SK-N-SH (cell line): ENCODE results near the gene POLN. TPM values are rescaled to one million over a fixed set of nuclear protein-coding genes. Genes with fewer than 3 reads are reported as not detected.

Experiments
- CTCF ChIA-PET: fragments of 300-600, 350-600 bp; formaldehyde crosslinking; extraction: SDS; loops from one replicate; lab custom pipeline; 2021; lab: Yijun Ruan, JAX
- POLR2A ChIA-PET: fragments of 350-600 bp; sonication (Branson Sonifier 250); formaldehyde crosslinking; extraction: SDS; loops from one replicate; lab custom pipeline; 2020; ENCODE audit warnings: antibody characterized with exemption, inconsistent platforms; lab: Yijun Ruan, JAX
- DNase-seq: peaks from one replicate; pipeline ENCODE4 v3.0.0; 2012
- H2AFZ ChIP-seq: fragments of 200-600 bp; sonication (generic); 2 replicates; pipeline ENCODE4 v1.8.1; 2016; ENCODE audit warnings: antibody characterized with exemption, mild to moderate bottlenecking, low read depth
- H3F3A ChIP-seq: fragments of 200-600 bp; sonication (generic); replicated peaks from 2 replicates; pipeline ENCODE3; 2016; ENCODE audit warnings: antibody characterized with exemption, mild to moderate bottlenecking; ENCODE audit not compliant: insufficient read depth
- H3K27ac ChIP-seq, 2 experiments: fragments of 200-500 bp in 1 of 2; fragments of 200-600 bp in 1 of 2; sonication (Bioruptor generic) in 1 of 2; sonication (generic), shearing (Covaris generic) in 1 of 2; 2 replicates each; pipeline versions ENCODE4 v1.5.1 to v1.6.1; 2014 to 2016; ENCODE audit warnings: low read depth in 2 of 2, inconsistent platforms in 1 of 2, low read length in 1 of 2, mild to moderate bottlenecking in 1 of 2, mixed read lengths in 1 of 2
- H3K27me3 ChIP-seq: fragments of 200-600 bp; sonication (generic), shearing (Covaris generic); 2 replicates; pipeline ENCODE4 v1.6.1; 2016; ENCODE audit warnings: mixed run types; ENCODE audit not compliant: insufficient read depth
- H3K36me3 ChIP-seq, 2 experiments: fragments of 200-500 bp in 1 of 2; fragments of 200-600 bp in 1 of 2; sonication (Bioruptor generic) in 1 of 2; sonication (generic) in 1 of 2; replicated peaks in 1 of 2; 2 replicates each; pipeline versions ENCODE3 to v1.5.1; 2014 to 2016; ENCODE audit warnings: low read length in 1 of 2, mild to moderate bottlenecking in 1 of 2; ENCODE audit not compliant: insufficient read depth in 2 of 2, control insufficient read depth in 1 of 2
- H3K4me1 ChIP-seq, 2 experiments: fragments of 200-500 bp in 1 of 2; fragments of 200-600 bp in 1 of 2; sonication (Bioruptor generic) in 1 of 2; sonication (generic), shearing (Covaris generic) in 1 of 2; 2 replicates each; pipeline versions ENCODE4 v1.5.1 to v1.6.1; 2014 to 2016; ENCODE audit warnings: low read depth in 1 of 2, low read length in 1 of 2, mixed run types in 1 of 2; ENCODE audit not compliant: insufficient read depth in 2 of 2, control insufficient read depth in 1 of 2
- H3K4me2 ChIP-seq: fragments of 200-600 bp; sonication (generic), shearing (Covaris generic); 2 replicates; pipeline ENCODE4 v1.6.1; 2017; ENCODE audit warnings: mixed run types
- H3K4me3 ChIP-seq, 2 experiments: fragments of 200-500 bp in 1 of 2; fragments of 200-600 bp in 1 of 2; sonication (Bioruptor generic) in 1 of 2; sonication (generic), shearing (Covaris generic) in 1 of 2; 2 replicates each; pipeline versions ENCODE4 v1.5.1 to v1.8.1; 2014 to 2016; ENCODE audit warnings: low read depth in 2 of 2, inconsistent platforms in 1 of 2, low read length in 1 of 2, mild to moderate bottlenecking in 1 of 2, mixed read lengths in 1 of 2, moderate library complexity in 1 of 2
- H3K79me2 ChIP-seq: fragments of 200-600 bp; sonication (generic); 2 replicates; pipeline ENCODE4 v1.8.1; 2017; ENCODE audit warnings: mild to moderate bottlenecking; ENCODE audit not compliant: insufficient read depth
- H3K9ac ChIP-seq: fragments of 200-600 bp; sonication (generic); 2 replicates; pipeline ENCODE4 v1.6.1; 2017; ENCODE audit warnings: mixed run types
- H3K9me2 ChIP-seq: fragments of 200-600 bp; sonication (generic); 2 replicates; pipeline ENCODE4 v1.6.1; 2017; ENCODE audit warnings: mixed run types
- H3K9me3 ChIP-seq: fragments of 200-600 bp; sonication (generic); 2 replicates; pipeline ENCODE4 v1.6.1; 2017; ENCODE audit warnings: mixed run types, mild to moderate bottlenecking, moderate library complexity
- H4K20me1 ChIP-seq: fragments of 200-600 bp; sonication (generic); 2 replicates; pipeline ENCODE4 v1.6.1; 2017; ENCODE audit warnings: mild to moderate bottlenecking, mixed run types; ENCODE audit not compliant: insufficient read depth
- CHD2 ChIP-seq: fragments of 150-350 bp; IDR thresholded peaks from 2 replicates; pipeline ENCODE4 v1.6.1; 2018; ENCODE audit warnings: low read length; ENCODE audit not compliant: partially characterized antibody
- EZH2phosphoT487 ChIP-seq: fragments of 200-600 bp; sonication (generic); IDR thresholded peaks from 2 replicates; pipeline ENCODE4 v1.6.1; 2017; ENCODE audit warnings: low read depth, mixed run types, mild to moderate bottlenecking, antibody characterized with exemption, moderate library complexity, borderline replicate concordance
- JUND ChIP-seq: IDR thresholded peaks from 2 replicates; pipeline ENCODE4 v1.4.0; 2012
- POLR2AphosphoS5 ChIP-seq: IDR thresholded peaks from 2 replicates; pipeline ENCODE4 v1.6.1; 2012; ENCODE audit warnings: low read depth, low read length
- RAD21 ChIP-seq: IDR thresholded peaks from 2 replicates; pipeline ENCODE4 v1.6.1; 2012; ENCODE audit warnings: mild to moderate bottlenecking, low read length
- RXRA ChIP-seq: IDR thresholded peaks from 2 replicates; pipeline ENCODE4 v1.4.0; 2012; ENCODE audit warnings: low read depth, mild to moderate bottlenecking, borderline replicate concordance
- TEAD4 ChIP-seq: IDR thresholded peaks from 2 replicates; pipeline ENCODE4 v1.4.0; 2012; ENCODE audit warnings: mild to moderate bottlenecking, borderline replicate concordance; ENCODE audit not compliant: insufficient read depth
- WGBS: methylation state at CpG from one replicate; pipeline ENCODE4 v1.1.6; 2017; ENCODE audit warnings: low lambda C conversion rate; 5-methylcytosine and 5-hydroxymethylcytosine counted together
- polyA plus RNA-seq, 3 experiments: library from polyadenylated mRNA; depleted of rRNA; stranded (reverse); fragments of >200 nt; gene quantifications; 2 replicates each; pipeline ENCODE4 v1.2.3, GENCODE V29; 2012
- TF ChIP-seq, protein P1 (sequence below): IDR thresholded peaks from 2 replicates; pipeline ENCODE4 v1.6.1; 2012; ENCODE audit warnings: mild to moderate bottlenecking, low read depth, low read length, moderate library complexity
- TF ChIP-seq, protein P2 (sequence below): IDR thresholded peaks from 2 replicates; pipeline ENCODE4; 2012

POLN gene
- polyA plus RNA-seq, 1 of the 3 experiments (the other 2 are of a cell fraction) = 0.67 TPM

DNA sequence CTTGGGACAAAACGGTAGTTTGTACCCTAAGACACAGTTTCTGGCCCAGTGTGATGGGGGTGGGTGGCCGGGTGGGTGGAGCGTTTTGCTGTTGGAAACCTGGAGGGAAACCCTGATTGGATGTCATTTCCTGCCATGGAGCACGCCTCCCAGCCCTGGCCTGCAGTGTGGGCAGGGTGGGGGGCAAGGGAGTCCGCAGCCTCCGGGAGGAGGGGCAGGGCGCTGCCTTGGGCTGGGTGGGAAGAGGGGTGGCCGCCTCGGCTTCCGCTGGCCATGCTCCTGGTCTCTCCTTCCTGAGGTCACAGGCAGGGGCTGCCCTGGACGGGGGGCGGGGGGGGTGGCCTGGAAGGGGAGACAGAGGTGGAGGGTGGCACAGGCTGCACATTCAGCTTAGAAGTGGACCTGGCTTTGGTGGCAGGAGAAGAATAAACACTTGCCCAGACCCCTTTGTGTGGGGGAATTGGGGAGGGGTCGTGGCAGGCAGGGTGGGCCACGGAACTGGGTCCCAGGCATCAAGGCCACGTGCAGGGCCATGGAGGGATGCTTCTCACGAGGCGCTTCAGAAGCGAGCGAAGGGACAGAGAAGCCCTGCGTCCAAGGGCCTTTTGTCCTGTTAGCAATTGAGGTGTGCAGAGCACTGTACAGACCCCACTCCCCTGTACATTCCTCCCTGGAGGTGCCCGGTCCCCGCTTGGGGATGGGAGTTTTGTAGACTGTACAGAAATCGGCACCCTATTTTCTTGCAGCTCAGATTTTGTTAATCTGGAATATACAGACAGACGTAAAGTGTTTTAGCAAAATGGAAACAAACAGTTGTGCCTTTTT is 176.6 kb downstream of the POLN start:
- no peak for TF ChIP-seq POLR2AphosphoS5
- TF ChIP-seq, protein P1, sequence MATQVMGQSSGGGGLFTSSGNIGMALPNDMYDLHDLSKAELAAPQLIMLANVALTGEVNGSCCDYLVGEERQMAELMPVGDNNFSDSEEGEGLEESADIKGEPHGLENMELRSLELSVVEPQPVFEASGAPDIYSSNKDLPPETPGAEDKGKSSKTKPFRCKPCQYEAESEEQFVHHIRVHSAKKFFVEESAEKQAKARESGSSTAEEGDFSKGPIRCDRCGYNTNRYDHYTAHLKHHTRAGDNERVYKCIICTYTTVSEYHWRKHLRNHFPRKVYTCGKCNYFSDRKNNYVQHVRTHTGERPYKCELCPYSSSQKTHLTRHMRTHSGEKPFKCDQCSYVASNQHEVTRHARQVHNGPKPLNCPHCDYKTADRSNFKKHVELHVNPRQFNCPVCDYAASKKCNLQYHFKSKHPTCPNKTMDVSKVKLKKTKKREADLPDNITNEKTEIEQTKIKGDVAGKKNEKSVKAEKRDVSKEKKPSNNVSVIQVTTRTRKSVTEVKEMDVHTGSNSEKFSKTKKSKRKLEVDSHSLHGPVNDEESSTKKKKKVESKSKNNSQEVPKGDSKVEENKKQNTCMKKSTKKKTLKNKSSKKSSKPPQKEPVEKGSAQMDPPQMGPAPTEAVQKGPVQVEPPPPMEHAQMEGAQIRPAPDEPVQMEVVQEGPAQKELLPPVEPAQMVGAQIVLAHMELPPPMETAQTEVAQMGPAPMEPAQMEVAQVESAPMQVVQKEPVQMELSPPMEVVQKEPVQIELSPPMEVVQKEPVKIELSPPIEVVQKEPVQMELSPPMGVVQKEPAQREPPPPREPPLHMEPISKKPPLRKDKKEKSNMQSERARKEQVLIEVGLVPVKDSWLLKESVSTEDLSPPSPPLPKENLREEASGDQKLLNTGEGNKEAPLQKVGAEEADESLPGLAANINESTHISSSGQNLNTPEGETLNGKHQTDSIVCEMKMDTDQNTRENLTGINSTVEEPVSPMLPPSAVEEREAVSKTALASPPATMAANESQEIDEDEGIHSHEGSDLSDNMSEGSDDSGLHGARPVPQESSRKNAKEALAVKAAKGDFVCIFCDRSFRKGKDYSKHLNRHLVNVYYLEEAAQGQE = no peak
- TF ChIP-seq CHD2 = no peak
- TF ChIP-seq, protein P2, sequence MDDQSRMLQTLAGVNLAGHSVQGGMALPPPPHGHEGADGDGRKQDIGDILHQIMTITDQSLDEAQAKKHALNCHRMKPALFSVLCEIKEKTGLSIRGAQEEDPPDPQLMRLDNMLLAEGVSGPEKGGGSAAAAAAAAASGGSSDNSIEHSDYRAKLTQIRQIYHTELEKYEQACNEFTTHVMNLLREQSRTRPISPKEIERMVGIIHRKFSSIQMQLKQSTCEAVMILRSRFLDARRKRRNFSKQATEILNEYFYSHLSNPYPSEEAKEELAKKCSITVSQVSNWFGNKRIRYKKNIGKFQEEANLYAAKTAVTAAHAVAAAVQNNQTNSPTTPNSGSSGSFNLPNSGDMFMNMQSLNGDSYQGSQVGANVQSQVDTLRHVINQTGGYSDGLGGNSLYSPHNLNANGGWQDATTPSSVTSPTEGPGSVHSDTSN = no peak
- TF ChIP-seq RAD21 = no peak
- no peak for TF ChIP-seq EZH2phosphoT487
- TF ChIP-seq TEAD4 = no peak
- no peak for TF ChIP-seq RXRA
- Histone ChIP-seq H3K9me2 (no peaks in the 10 kb centered on the region), H3K27me3 (no peaks in the 10 kb centered on the region), H3K4me3 (no peak overlapping the region), H3K36me3 (no peaks in the 10 kb centered on the region), H4K20me1 (no peaks in the 10 kb centered on the region), H3K9ac (no peak overlapping the region), H3K27ac (no peak overlapping the region; a peak in 1 of 4 replicates), H3K4me2 (no peak overlapping the region), H3K9me3 (no peaks in the 10 kb centered on the region), H3K4me1 (peaks cover 0 to 21% of the 10 kb centered on the region in 2 experiments; a peak in 1 of 4 replicates), H2AFZ (no peak overlapping the region), H3K79me2 (no peaks in the 10 kb centered on the region), H3F3A (no peaks in the 10 kb centered on the region)
- 86% methylated on average over 22 of the region's 24 CpGs for WGBS
- POLR2A ChIA-PET = no interaction called here
- peak; percentile 40 for DNase-seq
- CTCF ChIA-PET = no interaction called here

DNA sequence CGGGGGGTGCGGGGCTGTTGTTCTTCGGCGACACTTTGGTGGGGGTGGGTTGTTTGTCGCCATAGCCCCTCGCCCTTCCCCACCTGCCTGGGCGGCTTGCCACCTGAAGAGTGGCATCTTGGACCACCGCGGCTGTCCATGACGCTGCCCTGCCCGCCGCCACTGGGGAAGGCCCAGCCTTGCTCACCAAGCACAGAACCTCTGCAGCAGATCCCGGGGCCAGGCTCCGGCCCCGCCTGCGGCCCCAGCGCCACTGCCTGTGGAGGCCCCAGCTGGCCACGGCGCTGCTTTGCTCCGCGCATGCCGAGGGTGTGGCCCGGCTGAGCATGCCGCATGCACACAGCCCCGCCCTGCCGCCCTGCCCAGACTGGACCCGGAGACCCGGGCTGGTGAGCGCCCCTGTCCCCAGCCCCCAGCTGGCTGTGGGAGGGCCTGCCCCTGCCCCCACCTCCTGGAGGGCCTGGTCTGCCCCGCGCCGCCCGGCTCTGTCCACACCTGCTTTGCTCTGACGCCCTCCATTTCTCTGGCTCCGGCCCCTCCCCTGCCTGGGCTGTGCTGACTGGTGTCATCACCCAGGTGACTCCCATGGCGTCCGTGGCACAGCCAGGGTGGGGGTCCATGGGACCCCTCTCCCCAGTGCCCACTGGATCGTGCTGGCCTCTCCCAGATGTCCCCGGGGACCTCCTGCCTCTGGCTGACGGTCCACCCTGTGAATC is 177.5 kb downstream of the POLN start:
- H3K9me2 ChIP-seq = no peaks in the 10 kb centered on the region
- H3K27me3 ChIP-seq = no peaks in the 10 kb centered on the region
- ChIA-PET CTCF (no interaction called here), POLR2A (interaction anchor here (0.6 to 1.3 kb wide), 2 partner anchors 9 to 77 kb away, joined by 4 to 5 read pairs; no protein-coding TSS in a partner anchor)
- TF ChIP-seq RAD21 (no peak), POLR2AphosphoS5 (no peak), JUND (no peak)
- WGBS = 84% methylated on average over 16 of the region's 40 CpGs
- H3K27ac ChIP-seq = no peak overlapping the region
- H3K9ac ChIP-seq = no peak overlapping the region
- H3K4me1 ChIP-seq = peaks cover 0 to 22% of the 10 kb centered on the region in 2 experiments; a peak in 1 of 4 replicates
- no peaks in the 10 kb centered on the region for H4K20me1 ChIP-seq
- H3K79me2 ChIP-seq = no peaks in the 10 kb centered on the region
- H3K4me3 ChIP-seq = no peak overlapping the region
- no peaks in the 10 kb centered on the region for H3K9me3 ChIP-seq
- no peak overlapping the region for H2AFZ ChIP-seq
- H3K4me2 ChIP-seq = no peak overlapping the region
- H3K36me3 ChIP-seq = no peaks in the 10 kb centered on the region
- H3F3A ChIP-seq = no peaks in the 10 kb centered on the region
- DNase-seq = peak; percentile 24
